Kidney glomerular epithelial cell (primary cell): ENCODE results near the gene AHSG.

ENCODE experiments used
- DNase-seq: peaks from one replicate; lab custom pipeline; 2025; lab: John Stamatoyannopoulos, UW

The AHSG gene

DNA sequence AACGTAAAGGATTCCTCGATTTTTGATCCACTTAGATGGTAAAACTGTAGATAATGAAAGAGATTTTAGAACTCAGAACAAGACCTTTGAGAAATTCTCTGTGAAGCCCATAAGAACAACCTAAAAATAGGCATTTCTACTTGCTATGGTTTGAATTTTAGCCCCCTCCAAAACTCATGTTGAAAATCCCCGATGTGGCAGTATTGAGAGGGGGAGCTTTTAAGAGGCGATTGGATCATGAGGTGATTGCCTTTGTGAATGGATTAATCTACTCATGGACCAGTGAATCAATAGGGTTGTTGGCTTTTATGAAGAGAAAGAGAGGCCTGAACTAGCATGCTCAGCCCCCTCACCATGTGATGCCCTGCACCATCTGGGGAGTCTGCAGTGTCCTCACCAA, 20.2 kb upstream of the AHSG start:
- DNase-seq = no peak

DNA sequence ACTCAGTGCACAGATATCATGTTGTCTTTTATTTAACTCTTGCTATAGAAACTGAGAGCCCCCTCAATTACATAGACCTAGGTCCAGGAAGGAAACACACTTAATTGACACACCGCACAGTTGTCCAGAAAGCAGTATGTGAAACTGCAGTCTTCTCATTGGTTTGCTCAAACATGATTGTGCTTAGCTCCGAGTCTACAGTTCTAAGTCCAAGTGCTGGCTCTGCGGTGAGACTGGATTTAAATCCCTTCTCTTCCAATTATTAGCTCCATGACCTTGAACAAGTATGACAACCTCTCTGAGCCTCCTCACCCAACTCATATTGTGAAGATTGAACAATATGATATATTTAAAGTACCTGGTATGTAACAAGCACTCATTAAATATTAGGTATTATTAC, 19.0 kb upstream of the AHSG start:
- DNase-seq = no peak

DNA sequence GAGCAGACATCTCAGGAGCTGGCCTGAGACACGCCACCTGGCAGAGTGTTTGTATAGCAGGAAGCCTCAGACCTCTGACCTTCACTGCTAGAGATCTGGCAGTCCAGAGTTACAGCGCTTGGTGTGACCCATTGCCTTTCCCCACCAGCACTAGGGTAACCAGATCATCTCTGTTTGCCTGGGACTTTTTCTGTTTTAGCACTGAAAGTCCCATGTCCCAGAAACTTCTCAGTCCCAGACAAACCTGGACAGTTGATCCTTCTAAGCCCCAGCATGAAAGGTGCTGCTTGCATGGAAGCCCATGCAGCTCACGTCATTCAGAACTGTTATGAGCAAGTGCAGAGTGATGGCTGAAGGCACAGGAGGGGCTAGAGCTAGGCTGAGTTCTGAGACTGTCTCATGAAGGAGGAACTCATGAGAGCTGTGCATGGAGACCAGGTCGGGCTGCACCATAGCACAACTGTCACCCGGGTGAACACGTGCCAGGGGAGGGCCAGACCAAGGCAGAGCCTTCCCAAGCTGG, 18.2 kb upstream of the AHSG start:
- DNase-seq = no peak

DNA sequence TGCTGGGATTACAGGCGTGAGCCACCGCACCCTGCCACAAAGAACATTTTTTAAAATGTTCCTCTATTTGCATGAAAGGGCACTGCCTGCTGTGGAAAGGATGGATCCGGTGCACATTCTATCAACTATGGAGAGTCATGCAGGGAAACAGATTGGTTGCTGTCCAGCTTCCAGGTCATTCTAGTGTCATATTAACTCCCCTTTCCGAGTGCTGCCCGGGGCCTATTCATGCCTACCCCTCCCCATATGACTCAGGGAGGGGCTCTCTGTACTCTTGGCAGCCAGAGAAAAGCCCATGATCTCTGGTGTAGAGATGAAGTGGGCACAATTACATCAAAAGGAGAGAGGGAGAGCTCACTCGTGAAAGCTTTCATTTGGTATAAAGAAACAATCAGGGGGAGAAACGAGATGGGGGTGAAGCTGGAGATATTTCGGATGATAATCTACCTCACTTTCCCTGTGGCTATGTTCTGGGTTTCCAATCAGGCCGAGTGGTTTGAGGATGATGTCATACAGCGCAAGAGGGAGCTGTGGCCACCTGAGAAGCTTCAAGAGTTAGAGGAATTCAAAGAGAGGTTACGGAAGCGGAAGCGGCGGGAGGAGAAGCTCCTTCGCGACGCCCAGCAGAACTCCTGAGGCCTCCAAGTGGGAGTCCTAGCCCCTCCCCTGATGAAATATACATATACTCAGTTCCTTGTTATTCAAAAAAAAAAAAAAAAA, 16.1 kb upstream of the AHSG start:
- peak; percentile 26 for DNase-seq

GRCh38 chr3:186598108-186598784, 14.6 kb upstream of the AHSG start:
- peak; percentile 89 for DNase-seq

DNA sequence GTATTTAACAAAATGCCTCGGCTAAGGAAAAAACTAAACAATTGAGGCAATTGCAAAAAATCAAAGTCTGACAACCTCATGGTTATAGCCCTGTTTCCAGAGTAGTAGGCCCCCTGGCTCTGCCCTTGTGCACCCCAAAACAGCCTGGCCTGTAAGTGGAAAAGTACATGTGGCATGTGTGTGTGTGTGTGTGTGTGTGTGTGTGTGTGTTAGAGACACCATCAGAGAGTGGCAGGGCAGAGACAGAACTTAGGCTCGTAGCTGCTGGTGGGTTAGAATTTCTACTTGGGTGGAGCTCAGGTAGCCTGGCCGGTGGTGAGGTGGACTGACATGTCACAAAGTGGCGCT, 14.1 kb upstream of the AHSG start:
- DNase-seq = no peak

DNA sequence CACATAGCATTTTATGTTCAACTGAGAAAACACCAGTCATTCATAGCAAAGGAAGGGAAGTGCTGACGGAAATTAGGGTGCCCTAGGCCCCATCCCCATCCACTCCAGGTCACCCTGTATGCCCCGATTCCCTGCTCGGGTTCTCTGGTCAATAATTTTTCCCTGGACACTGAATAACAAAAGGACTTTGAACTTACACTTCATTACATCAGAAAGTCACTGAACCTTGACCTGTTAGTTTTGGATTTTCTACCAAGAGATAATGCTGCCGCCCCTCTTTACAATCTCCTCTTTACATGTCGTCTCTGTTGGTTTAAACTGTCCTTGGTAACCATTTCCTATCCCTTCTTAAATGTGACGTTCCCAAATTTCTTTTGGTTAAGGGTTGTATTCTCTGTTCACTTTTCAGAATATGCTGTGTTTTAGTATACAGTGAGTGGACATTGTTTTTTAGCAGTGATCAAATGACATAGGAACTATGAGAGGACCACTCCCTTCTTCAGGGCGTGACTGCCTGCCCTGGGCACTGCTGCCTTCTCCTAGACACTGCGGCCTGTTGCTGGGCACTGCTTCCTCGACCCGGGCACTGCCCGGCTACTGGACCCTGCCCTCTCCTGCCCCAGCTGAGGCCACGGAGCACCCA, 13.6 kb upstream of the AHSG start:
- no peak for DNase-seq

- DNase-seq = no peak
Observed at GRCh38 chr3:186599785-186600166, 13.1 kb upstream of the AHSG start.

DNA sequence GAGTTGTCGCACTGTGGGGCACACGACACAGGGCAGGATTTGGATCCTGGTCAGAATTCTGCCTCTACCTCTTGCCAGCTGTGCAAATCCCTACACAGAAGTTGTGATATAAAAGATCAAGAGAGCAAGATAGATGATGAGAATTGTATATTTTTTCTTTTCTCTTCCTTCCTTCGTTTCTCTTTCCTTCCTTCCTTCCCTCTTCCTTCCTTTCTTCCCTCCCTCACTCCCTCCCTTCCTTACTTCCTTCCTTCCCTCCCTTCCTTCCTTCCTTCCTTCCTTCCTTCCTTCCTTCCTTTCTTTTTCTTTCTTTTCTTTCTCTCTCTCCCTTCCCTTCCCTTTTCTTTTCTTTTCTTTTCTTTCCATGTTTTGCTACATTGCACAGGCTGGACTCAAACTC, 12.0 kb upstream of the AHSG start:
- DNase-seq = no peak

DNA sequence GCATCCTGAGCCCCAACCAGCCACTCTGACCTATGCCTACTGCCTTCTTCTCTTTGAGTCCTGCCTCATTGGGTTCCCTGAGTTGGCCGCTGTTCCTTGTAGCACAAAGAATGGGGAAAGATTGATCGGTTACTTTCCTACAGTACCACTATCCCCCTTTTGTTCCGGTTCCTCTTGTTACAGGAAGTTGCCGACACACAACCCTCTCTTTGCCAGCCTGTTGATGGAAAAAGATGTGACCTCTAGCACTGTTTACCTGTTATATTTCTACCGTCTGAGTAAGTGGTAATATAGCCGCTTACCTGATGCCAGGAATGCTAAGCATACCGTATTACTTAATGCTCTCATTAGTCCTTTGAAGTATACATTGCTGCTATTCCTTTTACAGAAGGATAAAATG, 9.7 kb upstream of the AHSG start:
- no peak for DNase-seq

DNA sequence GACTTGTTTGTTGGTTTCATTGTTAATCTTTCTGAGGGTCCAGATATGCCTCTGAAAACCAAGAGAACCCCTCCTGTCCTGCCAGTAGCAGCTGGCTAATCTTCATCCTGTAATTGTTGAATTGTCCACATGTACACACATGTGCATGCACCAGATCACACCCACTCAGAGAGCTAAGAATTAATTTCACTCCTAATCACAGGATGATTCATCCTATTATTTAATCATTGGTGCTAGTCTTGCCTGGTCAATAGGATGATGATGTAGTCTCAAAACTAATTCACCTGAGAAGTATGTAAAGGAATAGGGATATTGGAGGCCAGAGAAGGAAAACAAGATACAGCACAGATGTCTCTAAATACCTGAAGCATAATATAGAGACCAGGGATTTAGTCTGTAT, 7.8 kb upstream of the AHSG start:
- DNase-seq = no peak

DNA sequence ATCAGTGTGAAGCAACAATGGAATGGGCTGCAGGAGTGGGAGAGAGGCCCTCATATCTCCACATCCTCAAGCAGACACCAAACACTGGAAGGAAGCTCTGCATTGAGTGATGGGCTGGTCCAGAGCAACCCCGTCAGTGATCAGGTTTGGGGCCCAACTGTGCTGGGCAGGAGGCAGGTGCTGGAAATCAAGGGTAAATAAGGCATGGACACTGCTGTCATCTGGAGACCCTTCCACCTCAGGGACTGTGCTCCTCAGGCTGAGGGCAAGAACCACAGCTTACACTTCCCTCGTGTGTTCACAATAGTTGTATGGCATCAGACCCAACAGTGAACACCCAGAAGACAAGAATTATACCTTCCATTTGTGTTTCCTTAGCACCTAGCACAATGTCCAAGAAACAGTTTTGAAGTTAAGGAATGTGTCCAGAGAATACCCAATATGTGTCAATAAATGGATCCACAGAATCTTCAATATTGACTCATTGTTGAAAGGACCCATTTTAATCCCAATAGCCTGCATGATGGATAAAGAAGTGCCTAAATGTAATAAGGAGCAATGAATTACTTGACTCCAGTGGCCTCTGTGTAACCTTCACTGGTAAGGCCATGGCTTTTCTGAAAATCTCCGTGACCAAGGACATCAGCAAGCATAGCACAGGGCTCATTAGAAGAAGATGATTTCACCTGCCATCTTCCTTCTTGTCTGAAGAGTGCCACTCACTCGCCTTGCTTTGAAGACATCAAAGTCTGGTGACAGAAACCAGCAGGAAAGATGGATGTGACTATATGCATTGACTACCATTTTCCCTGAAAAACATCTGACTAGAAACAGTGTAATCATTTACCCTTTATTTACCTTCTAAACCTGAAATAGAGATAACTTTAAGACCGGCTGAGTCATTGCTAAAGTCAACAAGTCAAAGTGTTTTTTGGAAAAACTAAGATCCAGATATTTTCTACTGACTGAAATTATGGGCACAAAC, 7.0 kb upstream of the AHSG start:
- no peak for DNase-seq

- DNase-seq = no peak
Observed at GRCh38 chr3:186608624-186609215, 4.1 kb upstream of the AHSG start.

- DNase-seq = peak; percentile 9
Observed at GRCh38 chr3:186609247-186609868, 3.5 kb upstream of the AHSG start.

DNA sequence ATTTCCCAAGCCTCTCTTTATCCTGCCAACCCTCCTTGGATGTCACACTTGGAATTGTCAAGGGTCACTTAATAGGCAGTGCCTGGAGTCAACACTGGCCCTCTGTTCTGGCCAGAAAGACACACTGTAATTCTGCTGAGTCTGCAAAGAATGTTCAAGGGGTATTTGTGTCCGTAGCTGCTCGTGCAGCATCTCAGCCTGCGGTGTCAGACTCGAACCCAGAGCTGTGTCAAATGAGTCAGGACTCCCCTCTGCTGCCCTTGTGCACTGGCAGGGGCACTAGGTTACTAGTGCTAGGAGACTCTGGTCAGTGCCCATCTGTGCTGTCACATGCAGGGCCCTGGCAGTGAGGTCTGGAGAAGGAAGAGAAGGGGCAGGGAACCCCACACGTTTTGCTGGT, 795 bp upstream of the AHSG start:
- no peak for DNase-seq

GRCh38 chr3:186613637-186614265, 891 bp downstream of the AHSG start:
- DNase-seq = no peak

DNA sequence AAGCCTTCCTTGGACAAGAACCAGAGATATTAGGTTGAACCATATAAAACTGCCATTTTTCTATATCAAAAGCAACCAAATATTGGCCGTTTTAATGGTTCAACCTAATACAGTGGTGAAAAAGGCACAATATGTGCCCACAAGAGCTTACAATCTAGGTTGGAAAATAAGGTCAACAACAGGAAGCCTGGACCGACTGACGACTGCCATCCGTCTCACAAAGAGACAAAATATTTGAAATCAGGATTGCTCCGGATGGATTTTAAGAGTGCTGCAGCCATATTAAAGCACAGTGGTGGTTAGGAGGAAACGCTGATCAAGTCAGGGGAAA, 1.4 kb downstream of the AHSG start:
- DNase-seq = no peak

GRCh38 chr3:186614597-186615483, 2.0 kb downstream of the AHSG start:
- DNase-seq = peak; percentile 84

GRCh38 chr3:186616299-186616617, 3.4 kb downstream of the AHSG start:
- DNase-seq = no peak
